Osteoblast (primary cell): Measurements from ENCODE around the gene NPC1. TPM values are rescaled to one million over a fixed set of nuclear protein-coding genes. Genes with fewer than 3 reads are reported as not detected.
"Not testable (repeated sequence)": the region's sequence is repeated elsewhere in the genome, so short reads cannot be mapped to it uniquely, and the experiment has no call there.

Experiments
- DNase-seq: peaks from one replicate; pipeline ENCODE4 v3.0.0; 2011; ENCODE audit warnings: low spot score, mixed read lengths; ENCODE audit not compliant: insufficient read length; ENCODE audit errors: missing footprints
- H2AFZ ChIP-seq: 2 replicates; pipeline ENCODE4 v1.6.0; 2011; ENCODE audit warnings: mild to moderate bottlenecking, low read length
- H3K27ac ChIP-seq: 2 replicates; pipeline ENCODE4 v1.5.1; 2011; ENCODE audit warnings: mild to moderate bottlenecking, low read depth, low read length, moderate library complexity
- H3K27me3 ChIP-seq: 2 replicates; pipeline ENCODE4 v1.6.0; 2012; ENCODE audit warnings: mild to moderate bottlenecking, control low read depth, inconsistent platforms, low read length, moderate library complexity; ENCODE audit not compliant: insufficient read depth
- H3K36me3 ChIP-seq: 2 replicates; pipeline ENCODE4 v1.5.1; 2011; ENCODE audit warnings: mild to moderate bottlenecking, low read length, control low read depth, moderate library complexity; ENCODE audit not compliant: insufficient read depth
- H3K4me1 ChIP-seq: 2 replicates; pipeline ENCODE4 v1.5.1; 2011; ENCODE audit warnings: mild to moderate bottlenecking, low read length, control low read depth, moderate library complexity; ENCODE audit not compliant: insufficient read depth
- H3K4me2 ChIP-seq: 2 replicates; pipeline ENCODE4 v1.6.0; 2011; ENCODE audit warnings: mild to moderate bottlenecking, low read length; ENCODE audit not compliant: insufficient read depth
- H3K4me3 ChIP-seq: fragments of 200-600 bp; sonication (generic); 3 replicates; pipeline ENCODE4 v1.5.1; 2012; ENCODE audit warnings: mild to moderate bottlenecking, low read length, inconsistent platforms; ENCODE audit not compliant: insufficient read depth
- H3K79me2 ChIP-seq: 2 replicates; pipeline ENCODE4 v1.6.0; 2012; ENCODE audit warnings: mild to moderate bottlenecking, low read length, control low read depth, inconsistent platforms; ENCODE audit not compliant: insufficient read depth
- H3K9me3 ChIP-seq: 2 replicates; pipeline ENCODE4 v1.5.1; 2011; ENCODE audit warnings: low read depth, low read length, control low read depth
- H4K20me1 ChIP-seq: 2 replicates; pipeline ENCODE4 v1.6.0; 2012; ENCODE audit warnings: mild to moderate bottlenecking, low read length, control low read depth; ENCODE audit not compliant: insufficient read depth
- total RNA-seq: library from RNA; depleted of rRNA; stranded (reverse); fragments of >200 nt; gene quantifications from 2 replicates; pipeline ENCODE4 v1.2.3, GENCODE V29; 2012
- TF ChIP-seq, protein P1 (sequence below): IDR thresholded peaks from 2 replicates; pipeline ENCODE4 v1.5.1; 2011; ENCODE audit warnings: mild to moderate bottlenecking, low read depth, low read length, moderate library complexity; ENCODE audit errors: extremely low read depth

NPC1 gene
- total RNA-seq, 1 donor = 136 TPM

DNA sequence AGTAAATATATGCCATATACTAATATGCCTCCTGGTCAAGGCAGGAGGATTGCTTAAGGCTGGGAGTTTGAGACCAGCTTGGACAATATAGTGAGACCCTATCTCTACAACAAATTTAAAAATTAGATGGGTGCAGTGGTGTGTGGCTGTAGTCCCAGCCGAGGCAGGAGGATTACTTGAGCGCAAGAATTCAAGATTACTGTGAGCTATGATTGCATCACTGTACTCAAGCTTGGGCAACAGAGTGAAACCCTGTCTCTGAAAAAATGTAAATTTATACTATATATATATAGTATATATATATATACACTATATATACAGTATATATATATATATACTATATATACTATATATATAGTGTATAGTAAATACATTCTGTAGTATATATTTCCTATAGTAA, 30.0 kb upstream of the NPC1 start:
- no peaks in the 10 kb centered on the region for H4K20me1 ChIP-seq
- no peaks in the 10 kb centered on the region for H3K9me3 ChIP-seq

DNA sequence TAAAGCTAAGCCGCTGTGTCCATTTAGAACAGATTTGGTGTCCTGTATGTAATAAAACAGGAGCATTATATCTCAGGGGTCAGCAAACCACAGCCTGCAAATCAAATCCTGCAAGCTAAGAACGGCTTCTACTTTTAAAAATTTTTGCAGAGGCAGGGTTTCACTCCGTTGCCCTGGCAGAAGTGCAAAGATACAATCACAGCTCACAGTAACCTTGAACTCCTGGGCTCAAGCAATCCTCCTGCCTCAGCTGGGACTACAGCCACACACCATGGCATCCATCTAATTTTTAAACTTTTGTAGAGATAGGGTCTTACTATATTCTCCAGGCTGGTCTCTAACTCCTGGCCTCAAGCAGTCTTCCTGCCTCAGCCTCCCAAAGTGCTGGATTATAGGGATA, 28.6 kb upstream of the NPC1 start:
- H3K27me3 ChIP-seq = no peaks in the 10 kb centered on the region
- no peaks in the 10 kb centered on the region for H3K9me3 ChIP-seq
- H3K4me2 ChIP-seq = no peak overlapping the region
- TF ChIP-seq, protein P1, sequence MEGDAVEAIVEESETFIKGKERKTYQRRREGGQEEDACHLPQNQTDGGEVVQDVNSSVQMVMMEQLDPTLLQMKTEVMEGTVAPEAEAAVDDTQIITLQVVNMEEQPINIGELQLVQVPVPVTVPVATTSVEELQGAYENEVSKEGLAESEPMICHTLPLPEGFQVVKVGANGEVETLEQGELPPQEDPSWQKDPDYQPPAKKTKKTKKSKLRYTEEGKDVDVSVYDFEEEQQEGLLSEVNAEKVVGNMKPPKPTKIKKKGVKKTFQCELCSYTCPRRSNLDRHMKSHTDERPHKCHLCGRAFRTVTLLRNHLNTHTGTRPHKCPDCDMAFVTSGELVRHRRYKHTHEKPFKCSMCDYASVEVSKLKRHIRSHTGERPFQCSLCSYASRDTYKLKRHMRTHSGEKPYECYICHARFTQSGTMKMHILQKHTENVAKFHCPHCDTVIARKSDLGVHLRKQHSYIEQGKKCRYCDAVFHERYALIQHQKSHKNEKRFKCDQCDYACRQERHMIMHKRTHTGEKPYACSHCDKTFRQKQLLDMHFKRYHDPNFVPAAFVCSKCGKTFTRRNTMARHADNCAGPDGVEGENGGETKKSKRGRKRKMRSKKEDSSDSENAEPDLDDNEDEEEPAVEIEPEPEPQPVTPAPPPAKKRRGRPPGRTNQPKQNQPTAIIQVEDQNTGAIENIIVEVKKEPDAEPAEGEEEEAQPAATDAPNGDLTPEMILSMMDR = no peak
- H4K20me1 ChIP-seq = no peaks in the 10 kb centered on the region
- no peaks in the 10 kb centered on the region for H3K36me3 ChIP-seq
- H3K79me2 ChIP-seq = no peaks in the 10 kb centered on the region
- DNase-seq = no peak
- H3K4me3 ChIP-seq = no peak overlapping the region
- H3K27ac ChIP-seq = no peak overlapping the region
- H3K4me1 ChIP-seq = peaks cover 10% of the 10 kb centered on the region
- H2AFZ ChIP-seq = no peak overlapping the region

More for the DNA sequence above, 30.0 kb upstream of the NPC1 start:
- H2AFZ ChIP-seq = no peak overlapping the region
- no peak overlapping the region for H3K4me2 ChIP-seq
- no peaks in the 10 kb centered on the region for H3K36me3 ChIP-seq
- H3K4me1 ChIP-seq = peaks cover 10% of the 10 kb centered on the region
- H3K27ac ChIP-seq = no peak overlapping the region
- H3K4me3 ChIP-seq = no peak overlapping the region
- H3K79me2 ChIP-seq = no peaks in the 10 kb centered on the region
- TF ChIP-seq, protein P1 = no peak
- DNase-seq = no peak
- no peaks in the 10 kb centered on the region for H3K27me3 ChIP-seq

DNA sequence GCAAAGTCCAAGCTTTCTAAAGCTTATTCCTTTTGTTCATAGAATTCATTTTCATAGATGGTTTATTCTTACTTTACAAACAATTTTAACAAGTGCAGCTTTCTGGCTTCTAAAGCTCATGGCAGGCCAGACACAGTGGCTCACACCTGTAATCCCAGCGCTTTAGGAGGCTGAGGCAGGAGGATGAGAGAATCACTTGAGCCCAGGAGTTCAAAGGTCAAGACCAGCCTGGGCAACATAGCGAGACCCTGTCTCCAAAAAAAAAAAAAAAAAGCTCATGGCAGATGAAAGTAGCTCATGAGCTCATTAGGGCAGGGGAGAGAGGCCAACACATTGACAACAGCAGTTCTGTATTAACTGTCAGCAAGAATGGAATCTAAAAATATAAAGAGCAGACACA, 28.1 kb upstream of the NPC1 start:
- no peak for DNase-seq
- H4K20me1 ChIP-seq = no peaks in the 10 kb centered on the region
- no peaks in the 10 kb centered on the region for H3K9me3 ChIP-seq
- H3K27ac ChIP-seq = no peak overlapping the region
- no peaks in the 10 kb centered on the region for H3K79me2 ChIP-seq
- H3K4me2 ChIP-seq = no peak overlapping the region
- H3K4me1 ChIP-seq = peaks cover 10% of the 10 kb centered on the region
- TF ChIP-seq, protein P1 = no peak
- H3K4me3 ChIP-seq = no peak overlapping the region
- no peak overlapping the region for H2AFZ ChIP-seq
- no peaks in the 10 kb centered on the region for H3K36me3 ChIP-seq
- no peaks in the 10 kb centered on the region for H3K27me3 ChIP-seq

DNA sequence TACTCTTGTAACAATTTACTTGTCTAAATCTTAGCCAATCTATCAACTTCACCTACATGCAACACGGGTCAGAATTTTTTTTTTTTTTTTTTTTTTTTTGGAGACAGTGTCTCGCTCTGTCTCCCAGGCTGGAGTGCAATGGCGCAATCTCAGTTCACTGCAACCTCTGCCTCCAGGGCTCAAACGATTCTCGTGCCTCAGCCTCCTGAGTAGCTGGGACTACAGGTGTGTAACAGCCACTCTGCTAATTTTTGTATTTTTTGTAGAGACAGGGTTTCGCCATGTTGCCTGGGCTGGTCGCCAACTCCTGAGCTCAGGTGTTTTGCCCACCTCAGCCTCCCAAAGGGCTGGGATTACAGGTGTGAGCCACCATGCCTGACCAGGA, 26.8 kb upstream of the NPC1 start:
- H3K27me3 ChIP-seq, H2AFZ ChIP-seq, H3K4me2 ChIP-seq, H3K4me1 ChIP-seq, DNase-seq, H3K4me3 ChIP-seq, H4K20me1 ChIP-seq, H3K9me3 ChIP-seq, H3K36me3 ChIP-seq, H3K79me2 ChIP-seq, H3K27ac ChIP-seq: not testable (repeated sequence)
